HG03060 (cell line): ENCODE data around the gene KRTAP24-1.

Experiments
- ATAC-seq: cut with Tn5 transposase; IDR thresholded peaks from one replicate; pipeline ENCODE4 v1.9.1; 2021; ENCODE audit warnings: low read depth, moderate number of reproducible peaks; ENCODE audit not compliant: unreplicated experiment

Gene KRTAP24-1, protein sequence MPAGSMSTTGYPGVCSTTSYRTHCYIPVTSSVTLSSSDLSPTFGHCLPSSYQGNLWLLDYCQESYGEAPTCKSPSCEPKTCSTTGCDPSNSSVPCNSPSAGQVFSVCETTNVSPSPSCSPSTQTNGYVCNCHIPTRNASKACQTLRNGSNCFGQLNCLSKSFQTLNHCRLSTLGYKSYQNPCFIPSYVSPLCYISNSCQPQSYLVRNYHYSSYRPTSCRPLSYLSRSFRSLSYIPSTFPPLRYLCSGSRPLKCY

DNA sequence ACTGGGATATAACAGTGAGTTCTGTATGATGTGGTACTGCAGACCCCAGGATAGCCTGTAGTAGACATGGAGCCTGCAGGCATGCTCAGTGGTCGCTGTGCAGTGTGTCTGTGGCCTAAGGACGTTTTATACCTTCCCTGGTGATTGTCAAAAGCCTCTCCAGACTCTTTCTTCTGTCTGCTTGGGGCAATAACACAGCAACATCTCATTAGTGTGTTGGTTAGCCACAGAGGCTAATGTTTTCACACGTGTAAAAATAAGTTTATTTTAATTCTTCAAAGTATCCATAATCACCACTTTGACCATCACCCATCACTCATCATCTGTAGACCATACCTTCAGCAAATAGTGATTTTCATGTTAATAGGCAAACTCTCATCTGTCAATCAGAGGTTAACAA is at the start of gene KRTAP24-1:
KRTAP24-1 (minus strand) TSS at position 101 of the 400 bp plus-strand sequence; CDS start at position 83, 18 bp downstream.
- ATAC-seq: no peak

DNA sequence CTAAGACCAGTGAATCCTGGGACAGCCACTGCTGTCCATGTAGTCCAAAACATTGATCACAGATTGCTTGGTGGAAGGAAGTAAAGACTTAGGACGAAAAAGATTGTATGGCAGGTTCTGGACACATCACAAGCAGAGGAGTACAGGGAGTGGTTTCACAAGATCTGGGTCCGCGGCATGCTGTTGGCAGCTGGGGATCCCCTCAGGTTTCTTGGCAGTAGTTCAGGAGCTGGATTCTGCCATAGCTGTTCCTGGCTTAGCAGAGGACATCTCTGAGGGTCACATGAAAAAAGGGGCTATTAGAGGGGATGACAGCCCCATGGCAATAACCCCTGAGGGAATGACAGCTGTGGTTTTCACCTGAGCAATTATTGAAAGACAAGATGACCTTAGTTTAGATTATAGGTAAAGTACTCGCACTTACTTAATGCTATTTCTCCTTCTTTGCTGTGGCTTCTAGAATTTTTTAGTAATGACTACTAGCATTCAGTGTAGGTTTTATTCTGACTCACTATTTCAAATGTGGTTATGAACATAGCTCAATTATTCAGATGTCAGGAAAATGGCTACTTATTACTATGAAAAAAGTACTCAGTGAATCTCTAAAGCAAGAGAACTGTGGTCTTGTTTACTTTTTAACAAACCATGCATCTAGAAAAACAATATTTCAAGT is 46.6 kb upstream of the KRTAP24-1 start:
- no peak for ATAC-seq

DNA sequence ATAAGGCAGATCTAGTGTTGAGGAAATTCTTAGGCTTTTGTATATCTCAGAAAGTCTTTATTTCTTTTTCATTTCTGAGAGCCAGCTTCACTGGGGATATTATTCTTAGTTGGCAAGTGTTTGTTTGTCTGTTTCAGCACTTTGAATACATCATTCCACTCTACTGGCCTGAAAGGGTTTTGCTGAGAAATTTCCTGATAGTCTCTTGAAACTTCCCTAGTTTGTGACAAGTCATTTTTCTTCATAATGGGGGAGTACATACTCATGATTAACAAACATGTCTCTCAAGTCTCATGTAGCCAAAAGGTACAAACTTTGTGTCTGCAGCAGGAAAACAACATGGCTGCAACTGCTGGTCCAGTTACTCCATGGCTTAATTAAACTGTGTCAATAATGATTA is 43.6 kb upstream of the KRTAP24-1 start:
- no peak for ATAC-seq

DNA sequence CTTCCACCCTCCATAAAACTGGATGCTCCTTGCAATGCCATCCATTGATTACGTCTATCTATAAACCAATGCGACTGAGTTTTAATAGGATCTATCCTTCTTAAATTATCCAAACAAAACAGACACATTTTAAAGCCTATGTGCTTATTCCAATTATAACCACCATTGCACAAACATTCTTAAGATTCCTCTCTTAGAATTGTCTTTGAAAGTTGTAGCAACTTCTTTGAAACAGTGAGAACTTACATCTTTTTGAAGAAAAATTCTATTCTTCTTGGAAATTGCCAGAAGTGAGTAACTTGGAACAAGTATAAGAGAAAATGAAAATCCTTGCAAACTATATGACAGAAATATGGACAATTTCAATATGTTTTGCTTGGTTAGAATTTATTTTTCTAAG is 37.5 kb upstream of the KRTAP24-1 start, which contains the start of gene KRTAP26-1:
KRTAP26-1 (minus strand) TSS at position 101 of the 400 bp plus-strand sequence. CDS start 280 bp downstream, outside the sequence.
- ATAC-seq: no peak

DNA sequence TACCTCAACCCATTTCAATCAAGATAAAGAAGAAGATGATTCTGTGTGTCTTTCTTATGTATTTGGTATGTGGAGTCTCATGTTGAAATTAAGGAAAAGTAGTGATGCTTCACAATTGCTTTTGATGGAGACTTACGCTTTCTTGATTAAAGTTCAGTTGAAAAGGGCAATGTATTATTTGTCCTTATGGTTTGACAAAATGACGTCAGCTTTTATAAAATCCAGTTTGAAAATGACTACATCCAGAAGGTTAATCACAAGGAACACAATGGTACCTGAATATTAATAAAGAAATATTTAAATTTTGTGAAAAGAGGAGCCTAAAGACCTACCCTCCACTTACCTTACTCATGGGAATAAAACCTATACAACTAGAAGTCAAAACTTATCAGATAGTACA is 33.0 kb upstream of the KRTAP24-1 start:
- no peak for ATAC-seq

DNA sequence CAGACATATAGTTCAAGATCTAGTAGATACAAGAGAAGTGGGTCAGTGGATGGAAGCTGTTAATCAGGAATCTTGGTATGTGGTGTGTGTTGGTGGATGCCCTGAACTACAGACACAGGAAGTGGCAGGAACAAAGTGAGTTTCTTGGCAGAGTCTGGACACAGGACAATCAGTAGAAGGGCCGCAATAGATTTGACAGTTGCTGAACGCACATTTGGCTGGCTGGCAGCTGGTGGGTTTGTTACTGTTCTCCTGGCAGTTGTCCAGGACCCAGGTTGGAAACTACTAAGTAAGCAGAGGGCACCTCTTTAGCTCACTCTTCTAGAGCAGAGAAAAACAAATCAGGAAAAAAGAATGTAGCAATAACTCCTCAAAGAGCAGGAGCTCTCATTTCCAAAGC is 24.1 kb upstream of the KRTAP24-1 start:
- ATAC-seq: no peak

DNA sequence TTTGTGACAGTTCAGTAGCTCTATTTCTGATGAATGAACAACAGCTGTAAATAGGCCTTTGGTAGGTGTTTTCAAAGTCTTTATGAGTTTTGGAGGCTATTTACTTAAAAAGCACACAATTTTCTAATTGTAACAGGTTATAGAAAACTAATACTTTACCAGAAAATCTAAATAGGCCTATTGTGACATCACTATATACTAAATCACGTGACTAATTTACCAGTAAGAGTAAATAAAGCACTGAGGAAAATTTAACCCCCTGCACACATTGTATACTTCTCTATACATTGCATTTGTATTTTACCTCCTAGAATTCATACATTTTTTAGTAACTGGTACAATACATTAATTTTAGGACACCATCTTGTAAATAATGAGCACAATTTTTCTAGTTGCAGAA is 22.4 kb upstream of the KRTAP24-1 start:
- ATAC-seq: no peak

DNA sequence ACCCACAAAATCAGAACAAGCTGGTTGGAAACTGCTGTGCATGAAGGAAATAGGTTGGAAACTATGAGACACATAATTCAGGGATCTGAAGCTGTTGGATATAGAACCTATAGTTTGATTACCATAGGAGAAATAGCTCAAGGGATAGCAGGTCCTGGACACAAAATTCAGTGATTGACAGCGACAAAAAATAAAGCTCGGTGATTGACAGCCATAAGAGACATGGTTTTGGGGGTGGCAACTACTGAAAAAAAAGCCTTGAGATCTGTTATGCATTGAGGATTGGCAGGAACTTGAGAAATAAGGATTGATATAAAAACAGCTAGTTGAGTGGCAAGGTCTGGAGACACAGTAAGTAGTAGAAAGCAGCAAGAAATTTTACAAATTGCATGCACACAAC is 6.5 kb upstream of the KRTAP24-1 start, which contains the start of gene KRTAP25-1:
KRTAP25-1 (minus strand) TSS at position 300 of the 400 bp plus-strand sequence; CDS start at position 276, 24 bp downstream.
- no peak for ATAC-seq

DNA sequence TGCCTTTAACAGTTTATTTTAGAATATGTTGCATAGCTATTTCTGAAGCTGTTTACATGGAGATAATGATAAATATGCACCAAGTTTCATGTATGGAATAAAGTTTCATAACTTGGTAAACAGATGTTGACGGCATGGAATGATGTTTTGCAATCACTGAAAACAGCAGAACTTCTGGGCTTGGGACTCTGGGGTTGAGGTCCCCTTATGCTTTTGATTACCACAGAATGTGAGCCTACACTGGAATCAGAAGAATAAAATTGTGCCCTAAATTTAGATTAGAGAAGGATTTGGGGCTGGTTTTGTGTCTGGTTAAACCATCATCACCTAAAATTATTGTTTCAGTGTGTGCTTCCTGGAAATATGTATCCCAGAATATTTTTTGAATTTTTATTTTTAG is 11.1 kb downstream of the KRTAP24-1 start:
- no peak for ATAC-seq

DNA sequence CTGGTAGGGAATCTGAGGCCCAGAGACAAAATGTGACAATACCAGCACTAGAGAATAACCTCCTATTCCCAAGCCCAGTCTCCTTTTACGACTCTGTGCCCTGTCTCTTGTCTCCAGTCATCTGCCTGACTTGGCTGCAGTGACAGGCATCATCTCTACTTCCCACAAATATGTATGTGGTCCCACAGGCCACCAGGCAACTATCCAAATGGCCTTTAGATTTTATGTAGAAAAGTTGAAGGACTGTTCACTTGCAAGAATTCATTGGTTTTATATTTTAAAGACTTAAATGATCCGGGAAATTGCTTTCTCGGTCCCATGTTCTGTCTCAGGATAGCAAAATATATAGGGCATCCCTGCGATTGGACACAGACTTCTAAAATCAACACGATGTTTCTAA is 11.6 kb downstream of the KRTAP24-1 start:
- no peak for ATAC-seq

DNA sequence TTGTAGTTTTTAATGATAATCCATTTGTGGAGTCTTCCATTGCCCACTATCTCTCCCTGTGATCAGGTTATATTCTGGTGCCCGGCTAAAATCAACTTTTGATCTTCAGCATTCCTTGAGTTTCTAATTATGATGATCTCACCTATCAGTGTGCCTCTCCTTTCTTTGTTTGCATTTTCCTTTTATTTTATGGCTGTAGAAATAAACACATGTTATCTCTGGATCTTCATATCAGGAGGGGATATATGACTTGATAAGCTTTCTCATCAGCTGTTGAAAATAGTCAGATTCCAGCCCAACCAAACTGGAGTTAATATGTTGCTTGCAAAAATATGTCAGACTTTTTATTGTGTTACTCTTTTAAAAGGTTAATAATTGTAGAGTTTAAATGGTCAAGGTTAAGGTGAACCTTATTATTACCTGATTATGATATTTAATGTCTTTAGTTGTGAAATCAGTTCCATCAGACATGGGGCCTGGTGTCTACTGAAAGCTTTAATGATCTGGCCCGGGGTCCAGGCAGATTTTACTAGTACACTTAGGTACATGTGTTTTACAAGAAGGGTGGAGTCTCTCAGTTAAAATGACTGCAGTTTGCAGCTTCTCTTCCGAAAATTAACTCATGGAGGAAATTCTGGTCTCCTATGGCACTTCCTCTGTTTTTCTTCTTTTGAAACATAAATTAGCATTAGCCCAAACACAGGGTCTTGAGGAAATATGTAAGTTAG is 12.8 kb downstream of the KRTAP24-1 start:
- ATAC-seq: no peak

DNA sequence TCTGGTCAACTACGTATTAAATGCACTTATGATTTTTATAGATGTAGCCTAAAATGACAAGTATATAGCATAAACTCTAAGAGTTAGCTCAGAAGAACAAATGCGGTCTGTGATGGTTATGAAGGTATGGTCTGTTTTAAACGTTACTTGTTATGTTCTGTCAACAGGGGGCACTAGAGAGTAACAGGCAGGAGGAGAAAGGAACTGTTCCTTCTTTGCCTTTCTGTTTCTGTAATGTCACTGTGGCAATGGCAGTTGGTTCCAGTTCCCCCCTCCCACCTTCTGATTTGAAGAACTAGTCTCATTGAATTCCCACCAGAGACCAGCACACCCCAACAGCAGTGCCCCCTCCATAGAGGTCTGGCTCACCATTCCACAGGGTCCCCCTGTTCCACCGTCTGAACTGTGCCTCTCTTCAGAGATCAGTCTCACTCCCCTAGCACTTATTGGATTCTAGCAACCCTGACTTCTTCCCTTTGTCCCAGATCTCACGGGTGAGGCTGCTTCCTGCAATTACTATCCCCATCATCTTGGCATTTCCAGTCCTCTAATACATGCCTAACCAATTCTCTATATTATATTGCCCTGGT is 14.0 kb downstream of the KRTAP24-1 start:
- ATAC-seq: no peak

DNA sequence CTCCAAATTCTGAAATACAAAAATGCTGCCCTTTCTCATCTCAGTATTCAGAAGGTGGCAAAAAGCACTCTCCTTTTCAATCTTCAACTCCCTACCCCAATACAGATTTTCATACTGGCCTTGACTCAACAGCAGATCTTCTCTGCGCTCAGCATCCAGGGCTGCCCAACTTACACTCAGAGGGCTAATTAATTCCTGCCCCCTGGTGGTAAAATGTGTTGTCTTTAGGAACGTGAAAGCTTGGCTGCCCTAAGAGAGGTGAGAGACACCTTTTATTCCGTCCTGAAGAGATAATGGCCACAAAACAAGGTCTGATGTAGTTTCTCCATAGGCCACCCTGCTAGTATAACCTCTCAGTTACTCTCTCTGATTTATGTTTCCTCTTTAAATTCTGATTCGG is 25.0 kb downstream of the KRTAP24-1 start:
- no peak for ATAC-seq

DNA sequence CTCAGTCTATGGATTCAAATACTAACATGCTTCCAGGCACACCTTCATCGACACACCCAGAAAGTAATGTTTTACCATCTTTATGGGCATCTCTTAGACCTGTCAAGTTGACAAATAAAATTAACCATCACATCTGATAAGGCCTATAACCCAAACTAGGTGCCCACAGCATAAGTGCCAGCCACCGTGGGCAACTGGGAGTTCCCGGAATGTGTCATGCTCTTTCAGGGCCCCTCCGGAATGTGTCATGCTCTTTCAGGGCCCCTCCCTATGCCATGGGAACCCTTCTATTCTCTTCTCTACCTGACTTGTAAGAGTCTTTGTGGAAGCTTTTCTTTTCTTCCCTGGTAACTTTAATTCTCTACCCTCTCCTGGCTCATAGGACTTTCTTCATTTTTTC is 26.6 kb downstream of the KRTAP24-1 start:
- ATAC-seq: no peak

DNA sequence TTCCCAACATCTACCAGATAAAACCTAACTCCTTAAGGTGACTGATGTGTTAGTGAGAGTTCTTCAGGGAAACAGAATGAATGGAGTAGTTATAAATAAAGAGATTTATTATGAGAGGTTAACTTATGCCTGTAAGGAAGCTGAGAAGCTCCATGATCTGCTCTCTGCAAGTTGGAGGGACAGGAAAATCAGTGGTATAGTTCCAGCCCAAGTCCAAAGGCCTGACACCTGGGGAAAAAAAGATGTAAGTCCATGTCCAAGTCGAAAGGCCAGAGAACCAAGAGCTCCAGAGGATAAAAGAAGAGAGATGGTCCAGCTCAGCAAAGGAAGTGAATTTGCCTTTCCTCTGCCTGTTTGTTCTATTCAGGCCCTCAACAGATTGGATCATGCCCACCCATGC is 27.1 kb downstream of the KRTAP24-1 start:
- no peak for ATAC-seq

DNA sequence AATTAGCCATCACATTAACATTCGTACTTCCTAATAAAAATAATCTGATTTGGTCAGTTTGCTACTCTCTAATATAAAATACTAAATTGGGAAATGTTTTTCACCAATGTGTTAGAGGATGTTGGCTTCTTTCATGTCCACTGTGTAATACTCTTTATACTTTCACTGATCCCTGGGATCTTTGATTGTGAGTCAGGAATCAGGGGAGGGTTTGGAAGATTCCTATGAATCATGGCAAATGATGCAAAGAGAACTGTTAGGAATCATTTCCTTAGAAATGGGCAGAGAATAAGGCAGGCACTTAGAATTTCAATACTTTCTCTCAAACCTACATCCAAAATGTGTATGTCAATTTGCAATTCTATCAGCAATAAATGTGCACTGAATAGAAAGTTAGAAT is 31.0 kb downstream of the KRTAP24-1 start:
- no peak for ATAC-seq

DNA sequence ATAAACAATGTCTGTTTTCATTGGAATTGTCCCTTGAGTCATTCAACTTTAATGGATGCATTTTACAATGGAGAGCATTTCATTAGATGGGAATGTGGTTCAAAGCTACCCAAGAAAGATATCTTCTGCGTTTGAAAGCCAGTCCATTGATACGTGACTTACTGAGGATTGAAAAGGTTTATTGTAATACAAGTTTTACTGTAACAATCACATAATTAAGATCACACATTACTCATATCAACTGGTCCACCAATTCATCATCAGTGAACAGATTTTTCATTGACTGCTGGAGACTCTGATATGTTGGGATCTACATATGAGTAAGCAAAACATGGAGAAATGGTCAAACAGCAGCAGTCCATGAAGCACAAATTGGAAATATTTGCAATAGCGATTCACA is 32.8 kb downstream of the KRTAP24-1 start:
- no peak for ATAC-seq

DNA sequence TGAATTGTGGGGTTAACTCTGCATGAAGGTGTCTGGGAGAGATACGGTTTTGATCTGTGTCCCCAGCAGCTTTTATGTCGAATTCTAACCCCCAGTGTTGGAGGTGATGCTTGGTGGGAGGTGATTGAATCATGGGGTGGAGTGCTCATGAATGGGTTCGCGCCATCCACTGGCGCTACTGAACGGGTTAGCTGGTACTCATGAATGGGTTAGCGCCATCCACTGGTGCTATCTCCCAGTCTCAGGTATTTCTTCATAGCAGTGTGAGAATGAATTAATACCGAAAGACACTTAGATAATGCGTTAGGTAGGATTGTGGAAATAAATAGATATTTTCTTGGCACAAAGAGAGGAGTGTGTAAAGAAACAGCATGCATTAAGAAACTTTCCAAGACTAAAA is 33.9 kb downstream of the KRTAP24-1 start:
- no peak for ATAC-seq

DNA sequence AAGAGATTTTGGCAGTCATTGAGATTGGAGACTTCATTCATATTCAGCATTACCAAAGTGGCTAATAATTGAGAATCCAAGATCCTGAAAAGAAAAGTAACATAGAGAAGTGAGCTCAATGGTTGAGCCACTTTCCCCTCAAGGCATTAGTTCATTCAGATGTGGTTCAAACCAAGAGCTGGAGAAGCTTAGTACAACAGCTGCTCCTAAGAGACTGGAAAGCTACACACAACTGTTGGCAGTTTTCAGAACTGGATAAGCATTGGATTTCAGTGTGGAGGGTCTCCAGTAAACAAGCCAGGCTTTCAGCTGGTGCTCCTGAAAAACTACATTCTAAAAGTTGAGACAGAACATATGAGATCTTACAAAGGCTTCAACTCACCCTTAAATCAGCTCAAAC is 37.7 kb downstream of the KRTAP24-1 start:
- no peak for ATAC-seq

DNA sequence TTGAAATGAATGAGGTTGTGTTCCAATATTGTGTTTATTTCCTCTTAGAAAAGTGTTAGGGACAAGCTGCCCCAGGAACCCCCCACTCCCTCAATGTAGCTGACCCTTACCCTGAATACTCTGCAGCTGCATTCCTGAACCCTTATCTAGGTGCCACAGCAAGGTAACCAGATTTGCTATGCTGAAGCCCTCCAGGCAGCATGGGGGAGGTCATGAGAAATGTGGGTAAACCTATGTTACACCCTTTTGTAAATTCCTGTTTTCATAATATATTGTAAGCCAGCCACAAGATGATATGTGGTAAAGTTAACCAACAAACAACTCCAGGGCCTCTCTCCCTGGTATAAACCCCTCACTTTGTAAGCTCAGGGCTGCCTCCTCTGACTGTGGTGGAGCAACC is 39.1 kb downstream of the KRTAP24-1 start:
- no peak for ATAC-seq

DNA sequence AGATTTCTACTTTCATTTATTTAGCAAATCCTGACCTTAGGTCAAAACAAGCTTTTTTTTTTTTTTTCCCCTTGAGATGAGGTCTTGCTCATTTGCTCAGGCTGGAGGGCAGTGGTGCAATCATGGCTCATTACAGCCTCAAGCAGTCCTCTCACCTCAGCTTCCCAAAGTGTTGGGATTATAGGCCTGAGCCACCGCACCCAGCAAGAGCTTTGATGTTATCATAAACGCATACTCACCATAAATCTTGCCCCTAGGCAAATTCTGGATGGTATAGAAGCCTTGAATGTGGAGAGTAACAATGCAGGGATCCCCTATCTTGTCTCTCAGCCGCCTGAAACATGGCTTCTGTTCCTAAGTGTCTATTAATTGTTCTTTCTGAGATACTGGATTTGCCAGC is 42.1 kb downstream of the KRTAP24-1 start:
- ATAC-seq: no peak
